SU-DHL-6 (cell line): Measurements from ENCODE around the gene AGO3.

Experiments used
- EZH2phosphoT487 ChIP-seq: fragments of 200-600 bp; sonication (generic), shearing (Covaris generic); conservative IDR thresholded peaks from 2 replicates; pipeline ENCODE4 v1.6.1; 2018; ENCODE audit warnings: mild to moderate bottlenecking, antibody characterized with exemption, low read length, moderate library complexity, mixed read lengths
- TF ChIP-seq, protein P1 (sequence below): fragments of 200-600 bp; sonication (generic); IDR thresholded peaks from one replicate; pipeline ENCODE4 v1.5.1; 2017; ENCODE audit warnings: antibody characterized with exemption, mild to moderate bottlenecking, low read length, moderate library complexity; ENCODE audit not compliant: insufficient read depth, poor library complexity, severe bottlenecking

GRCh38 chr1:36024847-36025246 lies 93.9 kb downstream of the AGO3 start:
- TF ChIP-seq, protein P1, sequence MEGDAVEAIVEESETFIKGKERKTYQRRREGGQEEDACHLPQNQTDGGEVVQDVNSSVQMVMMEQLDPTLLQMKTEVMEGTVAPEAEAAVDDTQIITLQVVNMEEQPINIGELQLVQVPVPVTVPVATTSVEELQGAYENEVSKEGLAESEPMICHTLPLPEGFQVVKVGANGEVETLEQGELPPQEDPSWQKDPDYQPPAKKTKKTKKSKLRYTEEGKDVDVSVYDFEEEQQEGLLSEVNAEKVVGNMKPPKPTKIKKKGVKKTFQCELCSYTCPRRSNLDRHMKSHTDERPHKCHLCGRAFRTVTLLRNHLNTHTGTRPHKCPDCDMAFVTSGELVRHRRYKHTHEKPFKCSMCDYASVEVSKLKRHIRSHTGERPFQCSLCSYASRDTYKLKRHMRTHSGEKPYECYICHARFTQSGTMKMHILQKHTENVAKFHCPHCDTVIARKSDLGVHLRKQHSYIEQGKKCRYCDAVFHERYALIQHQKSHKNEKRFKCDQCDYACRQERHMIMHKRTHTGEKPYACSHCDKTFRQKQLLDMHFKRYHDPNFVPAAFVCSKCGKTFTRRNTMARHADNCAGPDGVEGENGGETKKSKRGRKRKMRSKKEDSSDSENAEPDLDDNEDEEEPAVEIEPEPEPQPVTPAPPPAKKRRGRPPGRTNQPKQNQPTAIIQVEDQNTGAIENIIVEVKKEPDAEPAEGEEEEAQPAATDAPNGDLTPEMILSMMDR = no peak
- TF ChIP-seq EZH2phosphoT487 = no peak
